K562 (cell line): Measurements from ENCODE around the gene ENSA. TPM values are rescaled to one million over a fixed set of nuclear protein-coding genes. Genes with fewer than 3 reads are reported as not detected.
"Not testable (repeated sequence)": the region's sequence is repeated elsewhere in the genome, so short reads cannot be mapped to it uniquely, and the experiment has no call there.

ENCODE experiments used
- ATAC-seq: fragments of 200-7000 bp; cut with Tn5 transposase; 3 replicates; pipeline ENCODE4 v1.9.1; 2020; ENCODE audit warnings: moderate library complexity
- BruUV-seq: library from RNA; stranded (reverse); fragments of 400-500 nt; replicated peaks from 2 replicates; lab custom pipeline; 2021; lab: Mats Ljungman, UMichigan
- CTCF ChIA-PET: fragments of 300-600 bp; formaldehyde crosslinking; extraction: SDS; loops from one replicate; lab custom pipeline; 2021; ENCODE audit warnings: low intra/inter-chr PET ratio; lab: Yijun Ruan, JAX
- POLR2A ChIA-PET: fragments of 300-600, 350-650 bp; sonication (Branson Sonifier 250); formaldehyde crosslinking; extraction: SDS; loops from one replicate; lab custom pipeline; 2021; ENCODE audit warnings: antibody characterized with exemption, inconsistent platforms; lab: Yijun Ruan, JAX
- DNase-seq, 4 experiments: peaks; one replicate each; pipeline versions ENCODE4 v3.0.0 to v3.0.0-alpha.2; 2011 to 2018; ENCODE audit warnings: low spot score in 3 of 4, mixed read lengths in 3 of 4; ENCODE audit errors: extremely low read depth in 1 of 4
- FAIRE-seq: peaks from 2 replicates; lab custom pipeline; 2011; peaks lifted over from hg19 to GRCh38; lab: Jason Lieb, UNC
- H2AFZ ChIP-seq: 2 replicates; pipeline ENCODE4 v1.6.0; 2011; ENCODE audit warnings: low read depth, low read length, control low read depth, inconsistent platforms
- H3K27ac ChIP-seq: fragments of 200-600 bp; 3 replicates; pipeline ENCODE4 v1.8.0; 2011; ENCODE audit warnings: low read depth, mild to moderate bottlenecking, control low read depth, inconsistent platforms, low read length, moderate library complexity, mixed read lengths; ENCODE audit errors: extremely low read depth
- H3K27me3 ChIP-seq, 2 experiments: fragments of 300-600 bp in 1 of 2; 2 replicates in 1 of 2; 3 replicates in 1 of 2; pipeline versions ENCODE4 v1.6.0 to v1.8.0; 2011; ENCODE audit warnings: inconsistent platforms in 2 of 2, low read length in 2 of 2, mild to moderate bottlenecking in 1 of 2, mixed read lengths in 1 of 2, moderate library complexity in 1 of 2; ENCODE audit not compliant: control insufficient read depth in 2 of 2, insufficient read depth in 2 of 2
- H3K36me3 ChIP-seq: fragments of 300-600 bp; 3 replicates; pipeline ENCODE4 v1.8.0; 2011; ENCODE audit warnings: mild to moderate bottlenecking, low read length, inconsistent platforms; ENCODE audit not compliant: control insufficient read depth, insufficient read depth
- H3K4me1 ChIP-seq, 2 experiments: fragments of 200-600 bp in 1 of 2; replicated peaks in 1 of 2; 2 replicates in 1 of 2; 3 replicates in 1 of 2; pipeline versions ENCODE4 v1.5.1 to v1.8.0; 2011; ENCODE audit warnings: inconsistent platforms in 2 of 2, low read length in 2 of 2, mild to moderate bottlenecking in 1 of 2, mixed read lengths in 1 of 2, moderate library complexity in 1 of 2; ENCODE audit not compliant: control insufficient read depth in 2 of 2, insufficient read depth in 2 of 2
- H3K4me2 ChIP-seq: 2 replicates; pipeline ENCODE4 v1.6.1; 2011; ENCODE audit warnings: low read length, control low read depth, inconsistent platforms, mixed read lengths; ENCODE audit not compliant: insufficient read depth
- H3K4me3 ChIP-seq: fragments of 200-600 bp; sonication (generic), shearing (Covaris generic); 2 replicates; pipeline ENCODE4 v1.5.1; 2016; ENCODE audit warnings: control low read depth, inconsistent platforms
- H3K79me2 ChIP-seq: fragments of 200-600 bp; 3 replicates; pipeline ENCODE4 v1.8.0; 2011; ENCODE audit warnings: low read length, inconsistent platforms; ENCODE audit not compliant: control insufficient read depth, insufficient read depth
- H3K9ac ChIP-seq, 2 experiments: 2 replicates each; pipeline versions ENCODE4 v1.6.0 to v1.6.1; 2011; ENCODE audit warnings: low read depth in 2 of 2, low read length in 2 of 2, control low read depth in 1 of 2, inconsistent platforms in 1 of 2, mild to moderate bottlenecking in 1 of 2, mixed read lengths in 1 of 2; ENCODE audit not compliant: insufficient read depth in 1 of 2
- H3K9me1 ChIP-seq: one replicate; pipeline ENCODE4 v1.6.0; 2011; ENCODE audit warnings: inconsistent platforms, mild to moderate bottlenecking, low read length, moderate library complexity; ENCODE audit not compliant: control insufficient read depth, insufficient read depth
- H3K9me3 ChIP-seq: replicated peaks from 2 replicates; pipeline ENCODE4 v1.5.1; 2011; ENCODE audit warnings: low read depth, low read length, inconsistent platforms; ENCODE audit not compliant: control insufficient read depth, insufficient read depth
- H4K20me1 ChIP-seq: replicated peaks from 2 replicates; pipeline ENCODE4 v1.6.1; 2011; ENCODE audit warnings: low read length, inconsistent platforms, mixed read lengths; ENCODE audit not compliant: control insufficient read depth, insufficient read depth
- FOSL1 ChIP-seq: fragments of 200-800 bp; sonication (Bioruptor generic); conservative IDR thresholded peaks from 2 replicates; pipeline ENCODE4 v1.6.1; 2016; ENCODE audit warnings: missing genetic modification characterization, missing compliant biosample characterization
- PRPF4 ChIP-seq: fragments of 200-400 bp; formaldehyde crosslinking; IDR thresholded peaks from one replicate; pipeline ENCODE4 v1.6.1; 2017; ENCODE audit warnings: low read length, low read depth, mild to moderate bottlenecking; ENCODE audit not compliant: insufficient read depth, poor library complexity, severe bottlenecking
- SMARCB1 ChIP-seq: IDR thresholded peaks from 2 replicates; pipeline ENCODE4 v1.6.1; 2011; ENCODE audit warnings: improper control_type of control experiment, low read depth; ENCODE audit not compliant: insufficient read length
- ZBTB33 ChIP-seq: sonication (generic); formaldehyde crosslinking; IDR thresholded peaks from 2 replicates; pipeline ENCODE4 v1.8.1; 2023; ENCODE audit warnings: mild to moderate bottlenecking, missing genetic modification reagents
- WGBS: fragments of 100-300 bp; shearing (Covaris generic); methylation state at CpG from one replicate; pipeline ENCODE4 v1.1.6; 2016; ENCODE audit warnings: low coverage, mixed read lengths; ENCODE audit not compliant: insufficient coverage; ENCODE audit errors: missing lambda C conversion rate; 5-methylcytosine and 5-hydroxymethylcytosine counted together
- in situ Hi-C: fragments of 300-500 bp; cut with MboI; formaldehyde crosslinking; loops from 4 replicates; pipeline ENCODE4 v1.15.0; 2018; ENCODE audit warnings: inconsistent platforms, mixed read lengths
- intact Hi-C: fragments of 100-400 bp; cut with micrococcal nuclease; formaldehyde crosslinking; loops from 2 replicates; pipeline ENCODE4 v1.14.2; 2022
- polyA plus RNA-seq, 8 experiments: library from polyadenylated mRNA; depleted of rRNA in 4 of 8; stranded (reverse) in 5 of 8; unstranded in 3 of 8; fragments of >200 nt; fragmentation: Nextera tagmentation in 2 of 8; fragmentation: Illumina TruSeq in 1 of 8; extraction: Ambion mirVana in 2 of 8; extraction: Trizol in 1 of 8; gene quantifications; 2 replicates each; pipeline versions ENCODE4 v1.2.1 to v1.2.3, GENCODE V29; 2011 to 2014; ENCODE audit warnings: inconsistent platforms in 1 of 8, missing spikeins in 1 of 8
- total RNA-seq, 7 experiments: library from RNA; depleted of rRNA in 6 of 7; stranded (reverse); fragments of >200 nt in 6 of 7; fragmentation: Illumina TruSeq in 2 of 7; extraction: Trizol in 2 of 7; gene quantifications; 2 replicates each; pipeline versions ENCODE4 v1.2.1 to v1.2.3, GENCODE V29; 2011 to 2021; ENCODE audit warnings: low replicate concordance in 1 of 7

The ENSA gene
- total and polyA plus RNA-seq, 9 of the 15 experiments (the other 6 are each of a cell fraction or from before 2014, with no cell fraction given) = 68.1 to 605 (median 188) TPM

GRCh38 chr1:150582371-150582770 is 47.0 kb downstream of the ENSA start (continued):
- TF ChIP-seq SMARCB1 (no peak), PRPF4 (no peak), FOSL1 (tag) (no peak)

GRCh38 chr1:150581962-150582361 is 47.5 kb downstream of the ENSA start:
- H3K4me1 ChIP-seq, H3K27me3 ChIP-seq, H2AFZ ChIP-seq, ATAC-seq, H3K4me3 ChIP-seq, BruUV-seq, in situ Hi-C loops, H3K9ac ChIP-seq, intact Hi-C loops, H3K9me3 ChIP-seq, DNase-seq, FAIRE-seq, H3K27ac ChIP-seq, H3K9me1 ChIP-seq, CTCF ChIA-PET, H3K4me2 ChIP-seq: not testable (repeated sequence)
- POLR2A ChIA-PET = interaction anchor here (0.8 kb wide), 1 partner anchor 38 kb away, joined by 3 read pairs; no protein-coding TSS in a partner anchor
- Histone ChIP-seq H3K36me3 (peaks cover 21% of the 10 kb centered on the region), H4K20me1 (peaks cover 22% of the 10 kb centered on the region), H3K79me2 (peaks cover 34% of the 10 kb centered on the region)
- 90% methylated on average over 14 of the region's 14 CpGs for WGBS
- peak; percentile 54; the same call in 1 of the 2 replicates for TF ChIP-seq ZBTB33 (CRISPR knock-in tag)

- ATAC-seq, BruUV-seq, in situ Hi-C loops, H3K9me3 ChIP-seq, H3K4me3 ChIP-seq, H3K4me2 ChIP-seq, H3K9me1 ChIP-seq, H3K4me1 ChIP-seq, intact Hi-C loops, H3K27me3 ChIP-seq, CTCF ChIA-PET, FAIRE-seq, H3K27ac ChIP-seq, H2AFZ ChIP-seq, DNase-seq: not testable (repeated sequence)
- H3K9ac ChIP-seq = peak overlapping the region in 1 of 2 experiments; percentile 63; a peak in 1 of 4 replicates
- H4K20me1 ChIP-seq = peaks cover 26% of the 10 kb centered on the region
- POLR2A ChIA-PET = interaction anchor here (1.2 to 3.8 kb wide), 3 partner anchors 11 to 34 kb away, joined by 3 to 22 read pairs (median 18); no protein-coding TSS in a partner anchor
- peaks cover 26% of the 10 kb centered on the region for H3K36me3 ChIP-seq
- 92% methylated on average over 7 of the region's 7 CpGs for WGBS
- peaks cover 40% of the 10 kb centered on the region for H3K79me2 ChIP-seq
Observed at GRCh38 chr1:150581437-150581836, 48.0 kb downstream of the ENSA start.
